NK-92 (cell line): ENCODE data around the gene RSKR.
"Not testable (repeated sequence)": the region's sequence is repeated elsewhere in the genome, so short reads cannot be mapped to it uniquely, and the experiment has no call there.

ENCODE experiments used
- DNase-seq: peaks from one replicate; lab custom pipeline; 2025; ENCODE audit not compliant: unreplicated experiment; lab: John Stamatoyannopoulos, UW

Gene RSKR, protein sequence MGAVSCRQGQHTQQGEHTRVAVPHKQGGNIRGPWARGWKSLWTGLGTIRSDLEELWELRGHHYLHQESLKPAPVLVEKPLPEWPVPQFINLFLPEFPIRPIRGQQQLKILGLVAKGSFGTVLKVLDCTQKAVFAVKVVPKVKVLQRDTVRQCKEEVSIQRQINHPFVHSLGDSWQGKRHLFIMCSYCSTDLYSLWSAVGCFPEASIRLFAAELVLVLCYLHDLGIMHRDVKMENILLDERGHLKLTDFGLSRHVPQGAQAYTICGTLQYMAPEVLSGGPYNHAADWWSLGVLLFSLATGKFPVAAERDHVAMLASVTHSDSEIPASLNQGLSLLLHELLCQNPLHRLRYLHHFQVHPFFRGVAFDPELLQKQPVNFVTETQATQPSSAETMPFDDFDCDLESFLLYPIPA

DNA sequence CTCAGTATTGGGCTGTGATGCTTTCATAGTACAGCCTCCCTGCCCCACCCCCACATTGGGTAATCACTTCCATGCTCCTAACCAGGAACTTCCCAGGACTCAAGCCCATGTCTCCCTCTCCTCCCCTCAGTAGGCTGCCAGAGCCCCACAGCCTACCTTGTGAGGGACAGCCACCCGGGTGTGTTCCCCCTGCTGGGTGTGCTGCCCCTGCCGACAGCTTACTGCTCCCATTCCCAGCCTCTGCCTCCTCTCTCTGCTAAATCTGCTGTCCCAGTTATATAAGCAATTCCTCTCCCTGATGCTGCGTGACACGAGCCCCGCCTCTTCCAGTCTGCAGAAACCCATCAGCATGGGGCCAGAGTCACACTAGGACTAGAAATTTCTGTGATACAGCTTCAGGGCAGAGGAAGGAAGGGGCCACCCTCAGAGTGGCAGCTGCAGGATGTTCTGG is at the start of gene RSKR:
RSKR (minus strand) TSS at position 255 of the 451 bp plus-strand sequence; CDS start at position 231, 24 bp downstream.
- DNase-seq = no peak

DNA sequence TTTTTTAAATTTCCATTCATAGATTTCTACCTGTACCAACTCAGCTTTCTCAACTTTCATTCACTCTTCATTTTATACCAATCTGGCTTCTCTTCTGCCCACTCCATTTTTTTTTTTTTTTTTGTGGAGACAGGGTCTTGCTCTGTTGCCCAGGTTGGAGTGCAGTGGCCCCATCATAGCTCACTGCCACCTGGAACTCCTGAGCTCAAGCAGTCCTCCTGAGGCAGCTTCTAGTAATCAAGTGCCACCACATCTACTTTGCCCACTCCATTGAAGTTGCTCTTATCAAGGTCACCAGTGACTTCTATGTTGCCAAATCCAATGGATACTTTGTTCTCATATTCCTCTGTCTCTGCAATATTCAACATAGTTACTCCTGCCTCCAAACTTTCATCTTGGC is 49.7 kb upstream of the RSKR start:
- DNase-seq = no peak

DNA sequence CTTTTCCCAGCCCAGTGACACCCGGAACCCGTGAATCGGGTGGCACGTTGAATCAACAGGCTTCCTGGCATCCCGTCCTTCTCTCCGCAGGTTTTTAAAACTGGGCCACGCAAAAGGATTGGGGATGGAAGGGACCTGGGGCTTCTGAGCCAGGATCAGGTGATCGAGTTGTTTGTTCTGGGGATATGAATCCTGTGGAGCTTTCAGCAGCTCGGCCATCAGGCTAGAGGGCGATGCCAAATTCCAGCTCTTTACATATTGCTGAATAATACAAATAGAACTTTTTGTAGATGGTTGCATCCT is 48.5 kb upstream of the RSKR start:
- DNase-seq = no peak

DNA sequence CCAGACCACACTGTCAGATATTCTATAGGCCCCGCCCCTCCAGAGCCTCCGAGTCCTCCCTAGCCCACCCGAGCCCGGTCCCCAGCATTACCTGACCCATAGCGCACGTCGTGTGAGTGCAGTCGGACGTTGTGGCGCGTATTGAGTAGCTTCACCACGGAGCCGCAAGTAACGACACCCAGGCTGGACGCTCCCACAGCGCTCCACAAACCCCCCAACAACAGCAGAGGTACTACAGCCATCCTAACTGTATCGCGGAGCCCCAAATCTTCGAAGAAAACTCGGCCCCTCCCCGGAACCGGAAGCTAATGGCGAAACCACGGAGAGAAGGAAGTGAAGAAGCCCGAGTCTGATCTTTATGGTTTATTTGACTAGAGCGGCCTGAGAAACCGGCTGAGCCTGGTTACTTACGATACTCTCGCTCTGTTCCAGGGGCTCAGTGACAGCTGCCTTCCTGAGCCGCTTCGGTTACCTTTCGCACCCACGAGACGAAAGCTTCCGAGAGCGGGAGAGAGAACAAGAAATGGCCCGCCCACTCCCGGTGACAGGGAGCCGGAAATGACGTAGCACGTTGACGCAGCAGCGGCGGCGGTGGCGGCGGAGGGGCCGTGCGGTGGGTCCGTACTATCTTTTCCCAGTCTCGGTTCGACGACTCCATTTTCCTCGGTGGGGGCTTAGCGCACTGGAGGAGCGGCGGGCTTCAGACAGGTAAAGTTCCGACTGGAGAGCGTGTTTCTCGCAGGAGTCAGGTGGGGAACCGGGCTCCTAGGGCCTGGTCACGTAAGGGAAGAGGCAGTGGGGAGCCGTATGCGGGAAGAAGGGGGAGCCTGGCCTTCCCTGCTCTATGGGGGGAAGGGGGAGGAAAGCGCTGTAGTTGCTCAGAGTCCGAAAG is 47.9 kb upstream of the RSKR start, which contains the start of the genes SDF2 and SUPT6H:
SDF2 (minus strand) TSS at position 272 of the 892 bp plus-strand sequence; CDS start at position 242, 30 bp downstream.
SUPT6H (plus strand) TSS at position 571 of the 892 bp plus-strand sequence. CDS start 11,197 bp downstream, outside the sequence.
- peak; percentile 40 for DNase-seq

DNA sequence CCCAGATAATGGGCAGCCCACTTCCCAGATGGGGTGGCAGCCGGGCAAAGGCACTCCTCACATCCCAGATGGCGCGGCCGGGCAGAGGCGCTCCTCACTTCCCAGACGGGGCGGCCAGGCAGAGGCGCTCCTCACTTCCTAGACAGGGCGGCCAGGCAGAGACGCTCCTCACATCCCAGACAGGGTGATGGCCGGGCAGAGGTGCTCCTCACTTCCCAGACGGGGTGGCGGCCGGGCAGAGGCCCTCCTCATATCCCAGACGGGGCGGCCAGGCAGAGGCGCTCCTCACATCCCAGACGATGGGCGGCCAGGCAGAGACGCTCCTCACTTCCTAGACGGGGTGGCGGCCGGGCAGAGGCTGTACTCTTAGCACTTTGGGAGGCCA is 45.5 kb upstream of the RSKR start:
- DNase-seq = not testable (repeated sequence)

DNA sequence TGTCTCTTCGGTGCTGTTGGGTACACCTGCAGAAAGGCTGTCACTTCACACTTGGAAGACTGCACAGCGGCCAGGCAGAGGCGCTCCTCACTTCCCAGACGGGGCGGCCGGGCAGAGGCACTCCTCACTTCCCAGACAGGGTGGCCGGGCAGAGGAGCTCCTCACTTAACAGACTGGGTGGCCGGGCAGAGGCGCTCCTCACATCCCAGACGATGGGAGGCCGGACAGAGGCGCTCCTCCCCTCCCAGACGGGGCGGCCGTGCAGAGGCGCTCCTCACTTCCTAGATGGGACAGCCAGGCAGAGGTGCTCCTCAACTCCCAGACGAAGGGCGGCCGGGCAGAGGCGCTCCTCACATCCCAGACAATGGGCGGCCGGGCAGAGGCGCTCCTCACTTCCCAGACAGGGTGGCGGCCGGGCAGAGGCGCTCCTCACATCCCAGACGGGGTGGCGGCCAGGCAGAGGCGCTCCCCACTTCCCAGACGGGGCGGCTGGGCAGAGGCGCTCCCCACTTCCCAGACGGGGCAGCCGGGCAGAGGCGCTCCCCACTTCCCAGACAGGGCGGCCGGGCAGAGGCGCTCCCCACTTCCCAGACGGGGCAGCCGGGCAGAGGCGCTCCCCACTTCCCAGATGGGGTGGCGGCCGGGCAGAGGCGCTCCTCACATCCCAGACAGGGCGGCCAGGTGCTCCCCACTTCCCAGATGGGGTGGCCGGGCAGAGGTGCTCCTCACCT is 44.9 kb upstream of the RSKR start:
- not testable (repeated sequence) for DNase-seq

DNA sequence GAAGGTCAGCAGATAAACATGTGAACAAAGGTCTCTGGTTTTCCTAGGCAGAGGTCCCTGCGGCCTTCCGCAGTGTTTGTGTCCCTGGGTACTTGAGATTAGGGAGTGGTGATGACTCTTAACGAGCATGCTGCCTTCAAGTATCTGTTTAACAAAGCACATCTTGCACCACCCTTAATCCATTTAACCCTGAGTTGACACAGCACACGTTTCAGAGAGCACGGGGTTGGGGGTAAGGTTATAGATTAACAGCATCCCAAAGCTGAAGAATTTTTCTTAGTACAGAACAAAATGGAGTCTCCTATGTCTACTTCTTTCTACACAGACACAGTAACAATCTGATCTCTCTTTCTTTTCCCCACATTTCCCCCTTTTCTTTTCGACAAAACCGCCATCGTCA is 44.4 kb upstream of the RSKR start:
- DNase-seq = not testable (repeated sequence)

DNA sequence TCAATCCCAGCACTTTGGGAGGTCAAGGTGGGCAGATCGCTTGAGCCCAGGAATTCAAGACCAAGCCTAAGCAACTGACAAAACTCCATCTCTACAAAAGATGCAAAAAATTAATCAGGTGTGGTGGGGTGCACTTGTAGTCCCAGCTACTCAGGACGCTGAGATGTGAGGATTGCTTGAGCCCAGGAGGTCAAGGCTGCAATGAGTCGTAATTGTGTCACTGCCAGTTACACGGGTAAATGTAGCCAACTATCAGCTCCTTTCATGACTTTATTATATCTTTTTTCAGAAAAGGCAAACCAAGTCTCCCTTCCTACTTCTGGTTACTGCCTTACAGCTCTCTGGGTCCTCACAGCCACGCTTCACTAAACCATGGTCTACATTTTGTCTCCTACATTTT is 43.8 kb upstream of the RSKR start:
- DNase-seq = no peak

DNA sequence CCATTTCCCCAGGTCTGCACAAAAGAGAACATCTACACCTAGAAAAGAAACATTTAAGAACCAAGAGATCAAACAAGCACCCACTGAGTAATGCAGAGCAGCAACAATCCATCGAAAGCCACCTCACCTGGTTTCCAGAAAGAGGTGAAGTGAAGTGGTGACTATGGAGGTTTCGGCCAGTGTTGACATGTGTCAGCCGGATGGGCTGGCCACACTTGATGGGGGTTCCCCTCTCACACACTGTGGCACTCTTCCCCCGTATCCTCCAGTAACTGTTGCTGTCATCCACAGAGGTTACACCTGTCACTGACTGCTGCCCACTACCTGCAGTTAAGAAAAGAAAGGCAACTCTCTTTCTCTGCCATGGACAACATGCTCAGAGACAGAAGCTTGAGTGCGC is 41.2 kb upstream of the RSKR start:
- no peak for DNase-seq

DNA sequence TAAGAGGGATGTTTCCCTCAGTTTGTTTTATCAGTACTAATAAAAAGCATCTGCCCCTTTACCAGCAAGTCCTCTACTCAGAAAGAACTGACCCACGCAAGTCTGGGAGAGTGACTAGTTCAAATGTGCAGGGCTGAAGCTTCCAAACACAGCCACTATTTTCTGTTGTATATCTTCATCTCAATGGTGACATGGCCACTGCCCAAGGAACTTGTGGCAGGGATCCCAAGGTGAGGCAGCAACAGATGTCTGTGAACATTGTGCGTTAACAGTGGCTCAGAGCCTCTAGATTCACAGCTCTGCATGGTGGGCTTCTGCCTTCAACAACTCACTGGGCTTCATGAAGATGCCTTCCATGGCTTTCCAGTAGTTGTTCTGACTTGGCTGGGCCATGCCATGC is 34.7 kb upstream of the RSKR start:
- no peak for DNase-seq

DNA sequence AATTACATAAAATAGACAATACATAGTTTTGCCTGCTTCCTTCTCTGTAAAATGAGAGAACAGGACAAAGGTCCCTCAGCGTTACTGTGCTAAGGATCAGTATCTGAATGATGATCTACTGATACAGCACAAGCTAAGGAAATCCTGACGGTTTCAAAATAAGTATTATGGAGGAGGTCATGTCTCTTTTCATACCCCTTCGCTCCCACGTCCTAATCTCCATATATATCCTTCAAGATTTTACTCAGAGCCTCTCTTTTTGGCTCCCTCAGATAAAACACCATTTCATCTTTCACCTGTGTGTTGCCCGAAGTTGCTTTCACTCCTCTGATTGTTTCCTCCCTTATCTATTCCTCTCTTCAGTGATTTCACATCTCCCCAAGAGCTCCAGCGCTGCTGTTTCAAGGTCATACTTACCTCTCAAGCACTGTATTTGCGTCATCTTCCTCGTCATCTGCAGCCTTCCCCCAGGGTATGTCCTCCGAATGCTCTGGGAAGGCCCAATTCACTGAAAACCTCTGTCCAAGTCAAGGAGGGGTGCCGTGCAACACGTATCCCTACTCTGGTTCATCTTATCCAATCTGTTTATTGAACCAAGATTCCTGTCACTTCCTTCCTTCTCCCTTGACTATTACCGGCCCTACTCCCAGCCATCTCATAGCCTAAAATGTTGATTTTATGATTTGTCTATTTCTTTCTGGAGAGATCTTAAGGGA is 32.2 kb upstream of the RSKR start:
- no peak for DNase-seq

DNA sequence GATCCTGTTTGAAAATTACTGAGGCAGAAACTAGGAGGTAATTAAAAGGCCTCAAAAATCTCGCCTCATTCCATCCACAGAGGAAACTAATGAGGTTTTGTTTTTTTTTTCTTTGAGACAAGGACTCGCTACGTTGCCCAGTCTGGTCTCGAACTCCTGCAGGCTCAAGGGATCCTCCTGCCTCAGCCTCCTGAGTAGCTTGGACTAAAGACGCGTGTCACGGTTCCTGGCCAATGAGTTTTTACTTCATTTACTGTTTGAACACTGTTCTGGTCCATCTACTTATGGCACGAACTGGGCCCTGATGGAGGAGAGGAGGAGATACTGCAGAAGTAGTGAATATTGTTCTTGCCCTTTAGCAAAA is 31.6 kb upstream of the RSKR start:
- no peak for DNase-seq

DNA sequence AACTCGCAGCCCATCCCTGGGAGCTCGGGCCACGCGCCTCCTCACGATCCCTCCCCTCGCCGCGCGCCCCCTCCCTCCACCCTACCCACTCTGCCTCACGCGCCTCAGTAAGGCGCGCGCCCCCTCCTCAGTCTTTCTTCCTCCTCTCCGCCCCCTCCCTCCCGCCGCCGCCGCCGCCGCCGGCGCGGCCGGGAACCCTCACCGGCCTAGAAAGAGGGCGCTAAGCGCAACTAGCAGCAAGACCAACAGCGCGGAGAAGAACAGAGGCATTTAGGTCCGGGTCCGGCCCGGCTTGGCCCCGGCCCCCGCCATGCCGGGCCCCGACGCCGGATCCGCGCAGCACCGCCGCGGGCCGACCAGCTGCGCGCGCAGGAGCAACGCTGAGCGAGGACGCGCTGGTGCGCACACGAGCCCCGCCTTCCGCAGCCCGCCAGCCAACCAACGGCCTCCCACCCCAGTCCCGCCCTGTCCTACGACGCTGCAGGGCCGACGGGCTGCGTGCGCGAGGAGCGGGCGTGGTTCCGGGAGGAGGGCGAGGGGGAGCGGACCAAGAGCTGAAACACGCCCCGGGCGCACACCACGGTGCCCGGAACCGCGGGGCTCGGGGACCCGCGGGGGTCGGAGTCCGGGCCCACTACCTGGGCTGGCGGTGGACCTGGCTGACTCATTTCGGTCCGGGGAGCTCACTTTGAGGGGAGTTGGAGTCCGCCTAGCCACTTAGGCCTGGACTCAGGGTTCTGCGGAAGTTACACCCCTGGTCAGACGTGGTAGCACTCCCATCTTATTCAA is 31.0 kb upstream of the RSKR start, which contains the start of gene BLTP2:
BLTP2 (minus strand) TSS at position 372 of the 789 bp plus-strand sequence; CDS start at position 270, 102 bp downstream.
- DNase-seq = peak; percentile 52

DNA sequence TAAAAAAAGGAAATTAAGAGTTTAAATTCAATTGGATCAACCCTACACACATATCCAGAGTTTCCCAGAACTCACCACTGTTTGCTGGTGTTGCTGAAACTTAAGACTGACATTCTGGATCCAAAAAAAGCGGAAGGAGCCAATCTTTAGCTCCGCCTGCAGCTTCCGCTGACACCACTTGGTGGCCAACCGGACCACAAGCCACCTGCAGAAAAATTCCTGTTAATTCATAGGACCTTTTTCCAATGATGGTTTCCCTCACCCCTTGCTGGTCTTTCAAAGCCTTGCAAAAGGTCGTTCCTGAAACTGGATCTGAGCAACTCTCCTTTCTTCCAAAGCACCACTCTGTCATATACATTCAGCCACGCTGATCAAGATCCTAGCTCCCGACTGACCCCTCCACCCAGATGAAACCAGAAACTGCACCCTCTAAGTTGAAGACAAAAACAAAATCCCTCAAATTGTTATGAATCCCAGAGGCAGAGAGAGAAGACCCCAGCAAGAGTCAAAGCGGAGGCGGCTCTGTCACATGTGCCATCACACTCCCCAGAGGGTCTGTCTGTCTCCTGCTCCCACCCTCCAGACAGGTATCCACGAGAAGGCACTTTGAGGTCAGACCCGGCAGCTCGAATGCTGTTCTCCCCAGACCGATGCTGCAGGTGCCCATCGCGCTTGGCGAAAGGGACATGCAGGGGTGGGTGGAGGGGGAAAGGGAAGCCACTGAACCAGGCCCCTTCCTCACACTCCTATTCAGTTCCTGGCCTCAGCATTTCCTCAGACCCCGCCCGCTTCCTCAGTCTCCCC is 30.2 kb upstream of the RSKR start:
- no peak for DNase-seq

DNA sequence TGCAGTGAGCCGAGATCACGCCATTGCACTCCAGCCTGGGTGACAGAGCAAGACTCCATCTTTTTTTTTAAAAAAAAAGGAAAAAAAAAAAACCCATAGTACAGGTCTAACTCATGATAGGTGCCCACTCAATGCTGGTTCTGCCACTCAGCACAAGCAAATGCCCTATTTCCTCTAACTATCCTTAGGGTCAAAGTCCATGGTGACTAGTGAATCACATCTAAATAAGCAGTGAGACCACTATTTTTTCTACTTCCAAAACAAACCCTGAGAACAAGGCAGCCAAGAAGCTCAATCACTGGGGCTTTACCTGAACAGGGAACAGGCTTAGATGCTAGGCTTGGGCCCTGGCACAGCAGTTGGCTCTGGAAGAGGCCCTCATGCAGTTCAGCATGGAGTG is 27.6 kb upstream of the RSKR start:
- DNase-seq = no peak

DNA sequence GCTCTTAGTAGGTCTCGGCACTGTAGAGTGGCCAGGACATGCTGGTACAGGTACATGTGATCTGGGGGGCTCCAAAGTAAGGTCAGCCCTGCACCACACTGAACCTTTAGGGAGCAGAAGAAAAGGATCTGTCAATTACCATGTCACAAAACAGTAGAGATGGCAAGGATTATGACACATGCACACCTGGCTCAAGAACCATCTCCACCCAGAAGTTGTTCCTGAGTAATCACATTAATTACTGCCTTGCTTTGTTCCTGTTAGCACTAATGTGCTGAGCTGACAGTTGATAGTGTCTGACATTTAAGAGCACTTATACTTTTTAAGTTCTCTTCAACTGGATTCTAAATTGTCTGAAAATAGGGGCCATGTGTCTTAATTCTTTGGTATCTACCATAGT is 21.5 kb upstream of the RSKR start:
- DNase-seq = no peak

DNA sequence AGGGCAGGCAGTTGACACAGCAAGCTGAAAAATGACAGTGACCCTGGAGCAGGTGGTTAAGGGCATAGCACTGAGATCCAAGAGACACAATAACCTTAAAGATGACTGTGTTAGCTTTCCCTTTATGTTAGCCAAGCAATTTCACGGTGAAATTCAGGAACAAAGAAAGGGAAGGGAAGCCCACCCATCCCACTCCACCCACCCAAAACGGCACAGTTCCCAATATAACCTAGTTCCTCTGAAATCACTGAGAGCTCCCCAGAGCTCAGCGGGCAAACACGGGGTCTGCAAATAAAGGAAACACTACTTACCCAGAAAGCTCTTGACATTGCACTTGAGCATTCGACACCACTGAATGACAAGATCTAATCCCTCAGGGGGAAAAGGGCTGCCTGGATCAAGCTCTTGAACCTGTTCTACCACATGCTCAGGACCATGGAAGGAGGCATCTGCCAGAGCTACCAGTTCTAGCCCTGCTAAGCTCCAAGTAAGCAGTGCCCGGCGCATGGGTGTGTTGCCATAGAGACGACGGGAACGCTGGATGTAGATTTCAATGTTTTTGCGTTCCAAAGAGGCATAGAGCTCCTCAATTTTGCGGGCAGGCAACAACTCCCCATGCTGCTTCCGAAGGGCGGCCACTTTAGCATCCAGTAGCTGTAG is 20.4 kb upstream of the RSKR start:
- no peak for DNase-seq

DNA sequence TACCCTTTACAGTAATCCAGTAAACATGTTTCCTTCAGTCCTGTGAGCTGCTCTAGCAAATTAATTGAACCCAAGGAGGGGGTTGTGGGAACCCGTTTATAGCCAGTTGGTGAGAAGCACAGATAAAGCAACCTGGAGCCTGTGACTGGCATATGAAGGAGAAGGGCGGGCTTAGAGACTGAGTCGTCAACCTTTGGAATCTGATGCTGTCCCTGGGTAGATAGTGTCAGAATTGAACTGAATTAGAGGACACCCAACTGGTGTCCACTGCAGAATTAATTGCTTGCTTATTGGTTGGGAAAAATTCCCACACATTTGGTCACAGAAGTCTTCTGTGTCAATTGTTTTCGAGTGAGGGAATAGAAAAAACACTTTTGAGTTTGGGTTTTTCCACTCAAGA is 12.8 kb upstream of the RSKR start:
- no peak for DNase-seq
